Stimulated activated CD4-positive, alpha-beta T cell treated with anti-CD3 and anti-CD28 coated beads, Interleukin-12 subunit alpha, Interleukin-12 subunit beta, amount 100 ng/mL, for 4 hours (primary cell): ENCODE measurements around the gene DGKA.
"Not testable (repeated sequence)": the region's sequence is repeated elsewhere in the genome, so short reads cannot be mapped to it uniquely, and the experiment has no call there.

Source experiments
- DNase-seq: peaks from one replicate; pipeline ENCODE4 v3.0.0-alpha.2; 2020

DGKA gene

GRCh38 chr12:55999999-56000540 lies 69.1 kb downstream of the DGKA start:
- DNase-seq: not testable (repeated sequence)

- no peak for DNase-seq
Observed at GRCh38 chr12:56001487-56002100, 70.6 kb downstream of the DGKA start.

- not testable (repeated sequence) for DNase-seq
Observed at GRCh38 chr12:56003376-56003775, 72.4 kb downstream of the DGKA start.
